Amygdala (tissue), 56 donors: ENCODE results near the gene TBKBP1.
"Not testable (repeated sequence)": the region's sequence is repeated elsewhere in the genome, so short reads cannot be mapped to it uniquely, and the experiment has no call there.

ENCODE experiments used
- DNase-seq, 56 donors: peaks; one replicate each; lab custom pipeline; 2025; lab: John Stamatoyannopoulos, UW

Gene TBKBP1

GRCh38 chr17:47676510-47677165, 17.3 kb upstream of the TBKBP1 start:
- DNase-seq: no peak

GRCh38 chr17:47678196-47678595, 15.8 kb upstream of the TBKBP1 start:
- no peak for DNase-seq

GRCh38 chr17:47682138-47682537, 11.8 kb upstream of the TBKBP1 start:
- no peak for DNase-seq

GRCh38 chr17:47682727-47683126, 11.2 kb upstream of the TBKBP1 start:
- not testable (repeated sequence) for DNase-seq

- no peak for DNase-seq
Observed at GRCh38 chr17:47684025-47684424, 9.9 kb upstream of the TBKBP1 start.

GRCh38 chr17:47684535-47685193, 9.3 kb upstream of the TBKBP1 start:
- DNase-seq: no peak

GRCh38 chr17:47685556-47686275, 8.2 kb upstream of the TBKBP1 start:
- no peak for DNase-seq

- no peak for DNase-seq
Observed at GRCh38 chr17:47686276-47686635, 7.7 kb upstream of the TBKBP1 start.

- DNase-seq: no peak
Observed at GRCh38 chr17:47686664-47687327, 7.2 kb upstream of the TBKBP1 start.

- no peak for DNase-seq
Observed at GRCh38 chr17:47687328-47687690, 6.7 kb upstream of the TBKBP1 start.

- peak in 17 of 56 donors; percentile 18 to 51 (median 30) for DNase-seq
Observed at GRCh38 chr17:47687748-47688147, 6.2 kb upstream of the TBKBP1 start.

GRCh38 chr17:47690121-47690520, 3.8 kb upstream of the TBKBP1 start:
- no peak for DNase-seq

GRCh38 chr17:47692137-47692894, 1.6 kb upstream of the TBKBP1 start:
- no peak for DNase-seq

GRCh38 chr17:47692895-47693730, 848 bp upstream of the TBKBP1 start:
- DNase-seq: no peak

- DNase-seq: peak in 31 of 56 donors; percentile 23 to 84 (median 51)
Observed at GRCh38 chr17:47694581-47695428, 844 bp downstream of the TBKBP1 start.

- DNase-seq: peak in 1 of 56 donors; percentile 25
Observed at GRCh38 chr17:47695429-47696376, 1.7 kb downstream of the TBKBP1 start.
